H9 (cell line): ENCODE measurements around the gene CHST13. TPM values are rescaled to one million over a fixed set of nuclear protein-coding genes. Genes with fewer than 3 reads are reported as not detected.

Source experiments
- DNase-seq: peaks from one replicate; pipeline ENCODE4 v3.0.0-alpha.2; 2017
- H2AFZ ChIP-seq: one replicate; pipeline ENCODE4 v1.6.1; 2013; ENCODE audit warnings: mild to moderate bottlenecking, low read length, control low read depth, moderate library complexity
- H2AK5ac ChIP-seq: 2 replicates; pipeline ENCODE4 v1.6.1; 2013; ENCODE audit warnings: low read length, control low read depth, mixed read lengths; ENCODE audit not compliant: insufficient read length
- H2BK120ac ChIP-seq: one replicate; pipeline ENCODE4 v1.6.1; 2013; ENCODE audit warnings: low read depth, mild to moderate bottlenecking, low read length, control low read depth, inconsistent platforms; ENCODE audit not compliant: poor library complexity, severe bottlenecking
- H2BK12ac ChIP-seq: 2 replicates; pipeline ENCODE4 v1.6.1; 2013; ENCODE audit warnings: low read length, control low read depth, mixed read lengths, low read depth; ENCODE audit not compliant: insufficient read length
- H2BK15ac ChIP-seq: 2 replicates; pipeline ENCODE4 v1.6.1; 2013; ENCODE audit warnings: low read depth, low read length, control low read depth
- H2BK20ac ChIP-seq: one replicate; pipeline ENCODE4 v1.6.1; 2013; ENCODE audit warnings: low read depth, mild to moderate bottlenecking, low read length, control low read depth, inconsistent platforms; ENCODE audit not compliant: poor library complexity, severe bottlenecking
- H2BK5ac ChIP-seq: 2 replicates; pipeline ENCODE4 v1.6.1; 2013; ENCODE audit warnings: low read length, control low read depth, mixed read lengths; ENCODE audit not compliant: insufficient read length
- H3K14ac ChIP-seq: 2 replicates; pipeline ENCODE4 v1.6.1; 2013; ENCODE audit warnings: low read length, control low read depth; ENCODE audit not compliant: insufficient read depth
- H3K18ac ChIP-seq: 2 replicates; pipeline ENCODE4 v1.6.1; 2013; ENCODE audit warnings: low read depth, mild to moderate bottlenecking, mixed read lengths, low read length, control low read depth; ENCODE audit not compliant: insufficient read length
- H3K23ac ChIP-seq: 2 replicates; pipeline ENCODE4 v1.6.1; 2013; ENCODE audit warnings: low read length, control low read depth, mixed read lengths, low read depth; ENCODE audit not compliant: insufficient read length
- H3K23me2 ChIP-seq: 2 replicates; pipeline ENCODE4 v1.6.1; 2013; ENCODE audit warnings: low read depth, mild to moderate bottlenecking, mixed read lengths, low read length, control low read depth; ENCODE audit not compliant: insufficient read length, poor library complexity, severe bottlenecking
- H3K27ac ChIP-seq: 2 replicates; pipeline ENCODE4 v1.5.1; 2013; ENCODE audit warnings: low read length, control low read depth, mixed read lengths, low read depth; ENCODE audit not compliant: insufficient read length
- H3K27me3 ChIP-seq: 2 replicates; pipeline ENCODE4 v1.6.1; 2013; ENCODE audit warnings: low read length, control low read depth, inconsistent platforms; ENCODE audit not compliant: insufficient read depth
- H3K4ac ChIP-seq: 2 replicates; pipeline ENCODE4 v1.6.1; 2013; ENCODE audit warnings: low read depth, mild to moderate bottlenecking, control low read depth, inconsistent platforms, low read length, moderate library complexity
- H3K4me1 ChIP-seq: 2 replicates; pipeline ENCODE4 v1.6.1; 2013; ENCODE audit warnings: low read length, control low read depth, inconsistent platforms; ENCODE audit not compliant: insufficient read depth
- H3K4me2 ChIP-seq: 2 replicates; pipeline ENCODE4 v1.6.1; 2013; ENCODE audit warnings: low read length, control low read depth, mixed read lengths; ENCODE audit not compliant: insufficient read length, insufficient read depth
- H3K56ac ChIP-seq: 2 replicates; pipeline ENCODE4 v1.6.1; 2013; ENCODE audit warnings: low read depth, mild to moderate bottlenecking, mixed read lengths, low read length, control low read depth; ENCODE audit not compliant: insufficient read length
- H3K79me1 ChIP-seq: 2 replicates; pipeline ENCODE4 v1.6.1; 2013; ENCODE audit warnings: low read depth, mild to moderate bottlenecking, moderate library complexity, low read length, control low read depth, inconsistent platforms; ENCODE audit not compliant: insufficient read depth, poor library complexity, severe bottlenecking
- H3K79me2 ChIP-seq: 2 replicates; pipeline ENCODE4 v1.6.1; 2013; ENCODE audit warnings: low read length, control low read depth, inconsistent platforms; ENCODE audit not compliant: insufficient read depth
- H3K9ac ChIP-seq: 2 replicates; pipeline ENCODE4 v1.6.1; 2013; ENCODE audit warnings: low read length, control low read depth, mixed read lengths; ENCODE audit not compliant: insufficient read length; ENCODE audit errors: extremely low read depth
- H3K9me3 ChIP-seq: one replicate; pipeline ENCODE4 v1.6.1; 2013; ENCODE audit warnings: low read depth, low read length, inconsistent platforms; ENCODE audit not compliant: control insufficient read depth
- H3T11ph ChIP-seq: one replicate; pipeline ENCODE4 v1.6.1; 2013; ENCODE audit warnings: mild to moderate bottlenecking, low read length, control low read depth, inconsistent platforms
- H4K20me1 ChIP-seq: one replicate; pipeline ENCODE4 v1.6.1; 2013; ENCODE audit not compliant: control insufficient read depth, insufficient read length, insufficient read depth
- H4K5ac ChIP-seq: 2 replicates; pipeline ENCODE4 v1.6.1; 2013; ENCODE audit warnings: low read depth, mild to moderate bottlenecking, mixed read lengths, low read length, control low read depth; ENCODE audit not compliant: insufficient read length
- H4K8ac ChIP-seq: replicated peaks from 2 replicates; pipeline ENCODE4 v1.6.1; 2013; ENCODE audit warnings: low read length, control low read depth, mixed read lengths, low read depth; ENCODE audit not compliant: insufficient read length
- H4K91ac ChIP-seq: 2 replicates; pipeline ENCODE4 v1.6.1; 2013; ENCODE audit warnings: low read depth, mild to moderate bottlenecking, moderate library complexity, mixed read lengths, low read length, control low read depth; ENCODE audit not compliant: insufficient read length
- H3K27ac Mint-ChIP-seq, 3 experiments: 2 replicates in 2 of 3; 3 replicates in 1 of 3; pipeline ENCODE4 v1.8.0; 2020 to 2021; ENCODE audit warnings: mixed read lengths in 3 of 3, mild to moderate bottlenecking in 1 of 3, moderate library complexity in 1 of 3
- H3K27me3 Mint-ChIP-seq: 2 replicates; pipeline ENCODE4 v1.8.0; 2021; ENCODE audit warnings: low read depth, mild to moderate bottlenecking, moderate library complexity, mixed read lengths
- H3K36me3 Mint-ChIP-seq, 3 experiments: 2 replicates in 2 of 3; 3 replicates in 1 of 3; pipeline ENCODE4 v1.8.0; 2020 to 2021; ENCODE audit warnings: low read depth in 3 of 3, mixed read lengths in 3 of 3; ENCODE audit not compliant: insufficient read depth in 1 of 3
- H3K4me1 Mint-ChIP-seq, 2 experiments: 2 replicates each; pipeline ENCODE4 v1.8.0; 2020; ENCODE audit warnings: mixed read lengths in 2 of 2
- H3K4me3 Mint-ChIP-seq, 2 experiments: 2 replicates in 1 of 2; 3 replicates in 1 of 2; pipeline ENCODE4 v1.8.0; 2020 to 2021; ENCODE audit warnings: mild to moderate bottlenecking in 2 of 2, mixed read lengths in 2 of 2, moderate library complexity in 1 of 2
- H3K9me3 Mint-ChIP-seq, 2 experiments: 2 replicates in 1 of 2; 3 replicates in 1 of 2; pipeline ENCODE4 v1.8.0; 2020; ENCODE audit warnings: mild to moderate bottlenecking in 2 of 2, mixed read lengths in 2 of 2, moderate library complexity in 1 of 2
- WGBS: extraction: QIAGEN DNeasy Blood & Tissue Kit; methylation state at CpG from one replicate; pipeline ENCODE4 v1.1.7; 2013; ENCODE audit warnings: missing lambda C conversion rate, low lambda C conversion rate, mixed read lengths; ENCODE audit not compliant: insufficient read length; ENCODE audit errors: extremely low coverage; 5-methylcytosine and 5-hydroxymethylcytosine counted together
- total RNA-seq: library from RNA; stranded (reverse); gene quantifications from 2 replicates; pipeline ENCODE4 v1.2.1, GENCODE V29; 2021
- TF ChIP-seq, protein P1 (sequence below): fragments of 200-600 bp; sonication (generic); conservative IDR thresholded peaks from 3 replicates; pipeline ENCODE4 v1.8.0; 2021; ENCODE audit warnings: antibody characterized with exemption, mild to moderate bottlenecking

CHST13 gene
- total RNA-seq, 1 experiment from 2014 or later = 0.85 TPM

DNA sequence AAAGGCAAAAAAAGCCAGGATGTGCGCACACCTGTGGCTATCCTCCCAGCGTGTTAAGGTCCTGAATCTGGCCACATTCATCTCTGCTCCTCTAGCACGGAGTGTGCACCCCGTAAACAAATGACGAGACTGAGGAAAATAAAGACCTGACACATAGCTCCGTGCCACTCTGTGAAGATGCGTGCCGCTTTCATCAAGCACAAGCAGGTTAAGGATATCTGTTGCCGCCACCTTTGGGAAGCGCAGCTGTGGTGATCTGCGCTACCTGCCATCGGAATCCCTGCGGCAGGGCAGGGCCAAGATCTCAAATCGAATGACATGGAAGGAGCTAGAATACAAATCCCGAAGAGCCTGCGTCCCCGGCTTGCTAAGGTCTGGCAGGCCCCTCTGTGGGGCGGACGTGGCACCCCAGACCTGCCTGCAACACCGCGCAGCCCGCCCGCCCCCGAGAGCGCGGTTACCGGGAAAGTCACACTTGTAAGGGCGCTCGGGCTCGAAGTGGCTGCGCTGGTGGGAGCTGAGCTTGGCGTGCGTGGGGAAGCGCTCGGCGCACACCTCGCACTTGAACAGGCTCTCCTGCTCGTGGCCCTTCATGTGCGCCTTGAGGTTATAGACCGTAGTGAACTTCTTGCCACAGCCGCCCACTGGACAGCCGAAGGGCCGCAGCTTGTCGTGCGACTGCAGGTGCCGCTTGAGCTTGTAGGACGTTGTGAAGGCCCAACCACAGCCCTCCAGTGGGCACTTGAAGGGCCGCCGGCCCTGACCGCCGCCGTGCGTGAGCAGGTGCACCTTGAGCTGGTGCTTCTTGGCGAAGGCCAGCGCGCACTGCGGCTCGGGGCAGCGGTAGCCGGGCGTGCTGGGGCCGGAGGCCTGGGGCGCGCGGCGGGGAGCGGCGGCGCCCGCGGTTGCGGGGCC lies 49.2 kb upstream of the CHST13 start:
- Mint-ChIP-seq H3K9me3 (no peaks in the 10 kb centered on the region; a peak in 1 of 5 replicates), H3K27ac (peak overlapping the region in 2 of 3 experiments; percentile 87 to 93; a peak in 4 of 7 replicates), H3K4me1 (peaks cover 31 to 36% of the 10 kb centered on the region in 2 experiments), H3K36me3 (peaks cover 16 to 28% (median 27%) of the 10 kb centered on the region in 3 experiments), H3K4me3 (peak overlapping the region; percentile 88 to 91), H3K27me3 (no peaks in the 10 kb centered on the region)
- Histone ChIP-seq H3K56ac (no peak overlapping the region), H2BK12ac (no peak overlapping the region), H2BK5ac (no peak overlapping the region), H3K4me1 (peaks cover 9% of the 10 kb centered on the region; the same call in 1 of the 2 replicates), H3K18ac (no peak overlapping the region), H2AK5ac (no peak overlapping the region), H4K20me1 (no peaks in the 10 kb centered on the region), H3K79me2 (peaks cover 9% of the 10 kb centered on the region; the same call in 1 of the 2 replicates), H3T11ph (no peak overlapping the region), H2BK15ac (no peak overlapping the region), H3K23me2 (peaks cover 13% of the 10 kb centered on the region), H4K8ac (no peak overlapping the region), H3K79me1 (no peaks in the 10 kb centered on the region), H2AFZ (no peak overlapping the region), H4K91ac (no peak overlapping the region), H3K4ac (no peak overlapping the region), H3K9me3 (no peaks in the 10 kb centered on the region), H4K5ac (no peak overlapping the region), H3K14ac (no peak overlapping the region), H3K27ac (no peak overlapping the region), H2BK120ac (no peak overlapping the region), H3K4me2 (peak overlapping the region; percentile 83), H3K23ac (no peak overlapping the region), H2BK20ac (no peak overlapping the region), H3K27me3 (no peaks in the 10 kb centered on the region), H3K9ac (peak overlapping the region; percentile 30)
- TF ChIP-seq, protein P1, sequence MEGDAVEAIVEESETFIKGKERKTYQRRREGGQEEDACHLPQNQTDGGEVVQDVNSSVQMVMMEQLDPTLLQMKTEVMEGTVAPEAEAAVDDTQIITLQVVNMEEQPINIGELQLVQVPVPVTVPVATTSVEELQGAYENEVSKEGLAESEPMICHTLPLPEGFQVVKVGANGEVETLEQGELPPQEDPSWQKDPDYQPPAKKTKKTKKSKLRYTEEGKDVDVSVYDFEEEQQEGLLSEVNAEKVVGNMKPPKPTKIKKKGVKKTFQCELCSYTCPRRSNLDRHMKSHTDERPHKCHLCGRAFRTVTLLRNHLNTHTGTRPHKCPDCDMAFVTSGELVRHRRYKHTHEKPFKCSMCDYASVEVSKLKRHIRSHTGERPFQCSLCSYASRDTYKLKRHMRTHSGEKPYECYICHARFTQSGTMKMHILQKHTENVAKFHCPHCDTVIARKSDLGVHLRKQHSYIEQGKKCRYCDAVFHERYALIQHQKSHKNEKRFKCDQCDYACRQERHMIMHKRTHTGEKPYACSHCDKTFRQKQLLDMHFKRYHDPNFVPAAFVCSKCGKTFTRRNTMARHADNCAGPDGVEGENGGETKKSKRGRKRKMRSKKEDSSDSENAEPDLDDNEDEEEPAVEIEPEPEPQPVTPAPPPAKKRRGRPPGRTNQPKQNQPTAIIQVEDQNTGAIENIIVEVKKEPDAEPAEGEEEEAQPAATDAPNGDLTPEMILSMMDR = no peak
- no CpG with 5 or more reads among the region's 72 CpGs for WGBS
- no peak for DNase-seq
